Iris pigment epithelial cell (primary cell): ENCODE measurements around the gene PCNX2.

ENCODE experiments used
- DNase-seq: peaks from one replicate; pipeline ENCODE4 v3.0.0-alpha.2; 2011; ENCODE audit warnings: low read depth

Gene PCNX2

DNA sequence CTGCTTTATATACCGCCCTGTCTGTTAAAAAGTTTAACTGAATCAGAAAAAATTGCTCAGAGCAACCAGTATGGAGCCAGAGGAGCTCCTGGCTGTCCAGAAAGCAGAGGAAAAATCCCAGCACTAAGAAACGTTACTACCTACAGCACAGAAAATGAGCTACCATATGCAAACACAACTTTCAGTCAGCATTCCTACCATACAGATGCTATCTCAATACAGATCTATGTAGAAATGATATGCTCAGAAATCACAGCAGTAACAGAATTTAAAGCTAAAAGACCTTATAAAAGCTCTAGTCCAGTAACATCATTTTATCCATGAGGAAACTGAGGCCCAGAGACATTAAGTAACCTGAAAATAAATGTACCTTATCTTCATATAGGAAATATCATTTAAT, 38.7 kb downstream of the PCNX2 start:
- no peak for DNase-seq

DNA sequence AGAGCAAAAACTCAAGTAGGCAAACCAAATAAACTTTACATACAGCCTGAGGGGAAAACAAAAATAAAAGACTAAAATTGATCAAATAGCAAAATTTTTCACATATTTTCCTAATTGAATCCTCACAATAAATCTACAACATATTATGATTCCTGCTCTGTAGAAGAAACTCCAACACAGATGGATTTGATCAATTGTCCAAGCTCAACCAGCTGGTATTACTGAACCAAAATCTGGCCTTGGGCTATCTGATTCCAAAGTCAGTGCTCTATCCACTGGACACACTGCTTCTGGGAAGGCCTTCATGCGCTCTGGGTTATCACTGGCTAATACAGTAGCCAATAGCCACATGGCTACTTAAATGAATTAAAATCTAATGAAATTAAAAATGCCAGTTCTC, 39.3 kb downstream of the PCNX2 start:
- no peak for DNase-seq

DNA sequence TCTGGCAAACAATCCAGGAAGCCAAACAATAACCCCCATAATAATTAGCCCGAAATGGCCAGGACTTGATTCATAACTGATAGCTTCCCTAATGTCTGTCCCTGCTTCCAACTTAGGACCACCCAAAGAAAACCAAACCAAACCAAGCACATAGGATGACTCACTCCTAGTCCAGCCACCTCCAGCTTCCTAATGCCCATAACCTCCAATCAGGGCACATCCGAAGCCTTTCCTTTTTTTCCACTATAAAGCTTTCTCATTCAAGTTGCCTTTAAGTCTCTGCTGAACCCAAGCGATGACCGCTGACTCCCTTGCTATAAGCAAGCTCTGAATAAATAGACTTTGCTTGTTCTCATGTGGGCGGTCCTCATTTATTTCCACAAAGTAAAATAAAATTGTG, 40.4 kb downstream of the PCNX2 start:
- no peak for DNase-seq

GRCh38 chr1:233253832-233254331, 41.6 kb downstream of the PCNX2 start:
- no peak for DNase-seq

DNA sequence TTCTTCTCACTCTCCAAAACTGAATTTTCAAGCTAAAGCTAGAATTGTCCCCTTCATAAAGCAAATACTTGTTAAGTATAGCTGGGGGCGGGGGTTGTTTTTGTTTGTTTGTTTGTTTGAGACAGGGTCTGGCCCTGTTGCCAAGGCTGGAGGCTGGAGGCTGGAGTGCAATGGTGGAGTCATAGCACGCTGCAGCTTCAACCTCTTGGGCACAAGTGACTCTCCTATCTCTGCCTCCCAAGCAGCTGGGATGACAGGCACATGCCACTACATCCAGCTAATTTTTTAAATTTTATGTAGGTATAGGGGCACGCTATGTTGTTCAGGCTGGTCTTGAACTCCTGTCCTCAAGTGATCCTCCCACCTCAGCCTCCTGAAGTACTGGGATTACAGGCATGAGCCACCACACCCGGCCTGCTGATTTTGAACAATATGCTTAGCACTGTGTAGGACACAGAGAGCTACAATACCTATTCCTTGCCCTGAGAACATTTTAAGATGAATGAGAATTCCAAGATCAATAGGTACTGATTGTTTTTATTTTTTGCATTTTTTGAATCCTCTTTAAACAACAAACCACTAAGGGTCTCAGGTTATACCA, 42.2 kb downstream of the PCNX2 start:
- no peak for DNase-seq

DNA sequence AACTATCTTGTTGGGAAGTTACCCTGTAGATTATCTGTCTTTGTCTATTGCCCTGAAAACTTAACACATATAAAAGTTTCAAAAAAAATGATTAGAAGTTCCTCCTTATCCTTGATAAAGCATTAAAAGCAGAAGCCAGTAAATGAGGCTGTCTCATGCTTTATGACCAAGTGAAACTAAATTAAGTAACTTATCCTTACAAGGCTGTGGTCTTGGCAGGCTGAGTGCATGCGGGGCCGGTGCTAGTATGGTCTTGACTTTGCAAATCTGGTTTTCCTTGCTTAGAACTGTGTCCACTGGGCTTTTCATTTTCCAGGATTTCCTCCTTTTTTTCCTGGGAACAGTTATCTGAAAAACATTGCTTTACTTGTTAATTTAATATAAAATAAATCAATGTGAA, 43.1 kb downstream of the PCNX2 start:
- DNase-seq = no peak

DNA sequence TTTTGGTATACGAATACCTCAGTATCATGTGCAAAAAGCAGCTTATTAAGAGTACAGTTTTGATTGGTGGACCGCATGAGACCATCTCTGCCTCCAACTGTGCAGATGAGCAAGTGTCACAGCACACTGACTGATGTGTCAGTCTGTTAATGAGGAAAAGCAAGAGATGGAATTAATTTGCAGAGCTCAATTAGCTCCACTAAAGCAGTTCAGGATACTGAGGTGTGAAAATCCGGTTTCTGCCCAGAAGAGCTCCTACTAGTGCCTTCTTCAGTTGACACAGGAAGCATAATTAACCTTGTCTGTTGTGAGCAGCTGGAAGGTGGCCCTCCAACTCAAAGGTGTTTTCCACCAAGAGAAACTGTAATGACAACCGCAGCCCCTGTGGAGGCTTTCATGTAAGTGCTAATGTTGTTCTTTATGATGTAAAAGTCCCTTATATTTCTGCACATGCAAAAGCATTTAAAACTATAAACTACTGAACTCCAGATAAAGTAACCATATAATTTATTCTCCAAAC, 44.3 kb downstream of the PCNX2 start:
- no peak for DNase-seq

DNA sequence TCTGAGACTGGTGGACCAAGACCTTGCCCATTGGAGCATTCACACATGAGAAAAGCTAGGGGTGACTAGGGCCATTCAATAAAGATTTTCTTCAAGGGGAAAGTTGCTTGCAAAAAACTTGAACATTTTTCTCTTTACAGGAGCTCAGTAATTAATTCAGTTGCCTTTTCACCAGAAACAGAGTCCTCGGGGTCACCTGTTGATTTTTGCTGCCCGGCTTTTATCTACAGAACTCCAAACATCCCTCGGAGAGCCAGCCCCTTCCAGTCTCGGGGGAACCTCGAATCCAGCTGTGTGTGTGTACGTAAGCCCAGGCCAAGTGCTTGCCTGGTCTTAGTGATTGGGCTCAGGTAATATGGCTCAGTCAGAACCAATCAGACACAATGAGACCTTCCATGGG, 47.5 kb downstream of the PCNX2 start:
- DNase-seq = no peak

DNA sequence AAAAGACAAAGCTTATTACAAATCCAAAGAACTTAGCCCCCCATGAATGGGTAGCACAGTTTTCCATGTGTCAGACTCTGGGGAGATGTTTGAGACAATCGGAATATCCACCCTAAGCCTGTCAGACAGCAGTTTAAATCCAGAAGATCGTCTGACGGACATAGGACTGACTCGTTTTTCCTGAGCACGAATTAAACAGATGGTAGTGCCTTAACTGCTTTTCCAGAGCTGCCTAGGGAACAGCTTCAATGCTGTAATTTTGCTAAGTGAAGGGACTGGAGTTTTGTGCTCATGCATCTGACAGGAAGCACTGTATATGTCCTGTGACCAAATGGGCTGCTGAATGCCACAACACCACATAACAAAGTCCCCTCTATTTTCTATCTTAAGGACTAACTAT, 48.6 kb downstream of the PCNX2 start:
- no peak for DNase-seq

DNA sequence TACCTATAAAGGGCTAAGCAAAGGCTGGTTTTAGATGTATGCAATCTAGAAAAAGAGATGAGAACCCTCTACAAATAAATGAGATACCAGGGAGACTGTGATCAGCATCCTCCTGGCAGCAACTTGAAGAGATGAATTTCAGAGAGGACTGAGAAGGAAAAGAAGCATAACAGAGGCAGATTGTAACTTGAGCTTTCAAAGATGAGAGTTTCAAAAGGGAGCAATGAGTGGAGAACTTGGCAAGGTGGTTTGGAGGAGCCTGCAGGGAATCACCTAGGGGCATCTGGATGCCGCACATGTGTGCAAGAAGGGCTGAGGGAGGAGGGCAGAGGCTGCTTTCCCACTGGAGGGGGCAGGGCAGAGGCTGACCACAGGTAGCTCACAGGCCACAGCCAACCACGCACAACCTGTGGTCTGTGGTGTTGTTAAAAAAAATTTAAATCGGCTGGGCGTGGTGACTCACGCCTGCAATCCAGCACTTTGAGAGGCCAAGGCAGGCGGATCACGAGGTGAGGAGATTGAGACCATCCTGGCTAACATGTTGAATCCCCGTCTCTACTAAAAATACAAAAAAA, 50.2 kb downstream of the PCNX2 start:
- no peak for DNase-seq

DNA sequence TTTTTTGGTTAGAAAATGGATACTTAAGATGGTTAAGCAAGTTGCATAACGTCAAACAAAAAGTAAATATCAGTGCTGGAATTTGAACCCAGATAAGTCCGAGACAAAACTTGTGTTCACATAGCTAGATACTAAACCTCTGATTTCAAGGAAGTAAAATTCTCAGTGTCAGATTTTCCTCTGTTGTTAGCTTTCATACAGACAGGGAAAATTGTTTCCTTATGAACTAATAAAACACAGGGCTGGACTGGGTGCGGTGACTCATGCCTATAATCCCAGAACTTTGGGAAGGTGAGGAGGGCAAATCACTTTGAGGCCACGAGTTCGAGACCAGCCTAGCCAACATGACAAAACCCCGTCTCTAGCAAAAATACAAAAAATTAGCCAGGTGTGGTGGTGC, 51.3 kb downstream of the PCNX2 start:
- peak; percentile 69 for DNase-seq

GRCh38 chr1:233242827-233243483, 52.6 kb downstream of the PCNX2 start:
- DNase-seq = no peak

DNA sequence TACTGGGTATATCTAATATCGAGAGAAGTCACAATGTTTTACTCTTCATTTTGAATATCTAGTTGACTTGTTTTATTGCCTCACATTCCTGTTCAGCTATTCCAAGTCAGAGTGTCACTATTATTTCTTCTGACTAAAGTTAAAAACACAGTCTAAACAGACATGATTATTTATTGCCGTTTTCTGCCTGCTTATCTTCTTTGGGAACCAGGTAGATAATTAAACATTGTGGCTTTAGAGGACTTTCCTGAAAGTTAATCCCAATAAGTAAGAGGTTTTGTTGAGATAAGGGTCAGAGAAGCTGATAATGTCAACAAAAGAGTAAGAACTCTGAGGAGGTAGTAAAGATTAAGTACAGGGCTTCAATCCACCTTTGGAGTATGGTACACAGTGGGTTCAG, 53.8 kb downstream of the PCNX2 start:
- DNase-seq = no peak

- peak; percentile 61 for DNase-seq
Measured at GRCh38 chr1:233240829-233241682, 54.5 kb downstream of the PCNX2 start.

DNA sequence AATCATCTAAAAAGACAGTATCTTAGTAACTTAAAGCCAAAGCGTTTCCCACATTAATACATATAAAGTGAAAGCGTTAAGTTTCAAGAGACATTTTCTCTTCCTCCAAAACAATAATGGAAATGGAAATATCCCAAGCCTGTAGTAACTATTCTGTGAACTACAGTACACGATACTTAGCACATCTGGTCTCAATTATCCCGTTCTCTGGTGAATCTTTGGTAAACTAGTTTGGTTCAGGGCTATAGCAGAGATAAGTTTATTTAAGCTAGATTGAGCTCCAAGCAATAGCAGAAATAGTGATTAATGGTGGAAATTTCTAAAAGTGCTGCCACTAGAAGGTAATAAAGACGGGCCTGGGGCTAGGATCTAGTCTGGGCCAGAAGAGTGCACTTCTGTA, 55.2 kb downstream of the PCNX2 start:
- peak; percentile 28 for DNase-seq

GRCh38 chr1:233238884-233239431, 56.6 kb downstream of the PCNX2 start:
- no peak for DNase-seq

GRCh38 chr1:233237647-233238046, 57.9 kb downstream of the PCNX2 start:
- DNase-seq = no peak

GRCh38 chr1:233233508-233234040, 62.0 kb downstream of the PCNX2 start:
- no peak for DNase-seq

- no peak for DNase-seq
Measured at GRCh38 chr1:233230011-233230410, 65.5 kb downstream of the PCNX2 start.

DNA sequence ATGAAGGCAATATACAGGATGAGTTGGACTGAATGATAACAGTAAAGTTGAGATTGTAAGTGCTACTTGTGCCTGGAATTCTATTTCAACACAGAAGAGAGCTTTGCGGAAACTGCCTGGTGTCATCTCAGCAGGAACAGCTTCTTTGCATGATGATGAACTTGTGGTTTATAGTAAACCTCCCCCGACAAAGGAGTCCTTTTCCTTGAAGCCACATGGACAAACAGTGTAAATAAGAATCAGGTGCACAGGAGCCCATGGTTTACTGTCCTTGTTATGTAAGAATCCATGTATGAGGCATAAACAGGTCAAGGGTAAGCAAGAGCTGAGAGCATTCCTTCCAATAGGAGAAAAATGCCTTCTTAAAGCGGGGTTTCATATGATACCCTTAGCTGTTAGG, 66.2 kb downstream of the PCNX2 start:
- peak; percentile 31 for DNase-seq

DNA sequence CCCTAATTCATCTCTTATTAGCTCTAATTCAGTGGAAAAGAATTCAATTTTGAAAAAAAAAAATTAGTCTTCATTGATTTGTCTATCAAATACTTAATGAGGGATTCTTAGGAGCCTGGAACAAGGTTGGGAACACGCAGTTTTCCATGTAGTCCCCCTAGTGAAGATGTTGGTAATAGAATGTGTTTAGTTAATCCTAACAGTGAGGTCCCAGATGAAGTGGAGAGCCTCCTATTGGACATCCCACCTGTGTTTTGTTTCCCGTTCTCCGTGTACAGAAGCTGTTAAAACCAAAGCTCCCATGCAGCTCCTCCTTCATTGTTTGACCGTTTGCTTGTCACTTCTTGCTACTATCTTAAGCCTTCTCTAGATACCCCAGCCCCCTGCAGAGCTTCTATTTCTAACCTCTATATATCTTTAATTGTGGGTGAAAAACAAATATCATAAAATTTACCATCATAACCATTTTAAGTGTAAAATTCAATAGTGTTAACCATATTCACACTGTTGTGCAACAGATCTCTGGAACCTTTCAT, 67.5 kb downstream of the PCNX2 start:
- DNase-seq = no peak

- peak; percentile 68 for DNase-seq
Measured at GRCh38 chr1:233224311-233224710, 71.2 kb downstream of the PCNX2 start.
